Heart left ventricle (tissue), 16 donors: ENCODE data around the gene GBA3. TPM values are rescaled to one million over a fixed set of nuclear protein-coding genes. Genes with fewer than 3 reads are reported as not detected.

ENCODE experiments used
- ATAC-seq, 4 donors: fragments of 200-7000 bp; cut with Tn5 transposase; one replicate each; pipeline ENCODE4 v1.9.1; 2020 to 2022; ENCODE audit warnings: moderate library complexity in 4 of 4, mild to moderate bottlenecking in 3 of 4, moderate number of reproducible peaks in 1 of 4
- DNase-seq, 5 donors: peaks; one replicate each; pipeline ENCODE4 v3.0.0-alpha.2; 2020
- H3K27ac ChIP-seq, 12 donors: fragments of 200-600 bp; sonication (generic) in 4 of 12; one replicate each; pipeline versions ENCODE4 v1.5.0 to v1.8.0; 2016 to 2022; ENCODE audit warnings: mild to moderate bottlenecking in 2 of 12
- H3K27me3 ChIP-seq, 9 donors: fragments of 200-600 bp; sonication (generic) in 2 of 9; one replicate each; pipeline versions ENCODE4 v1.5.1 to v1.8.0; 2016 to 2022; ENCODE audit warnings: mild to moderate bottlenecking in 3 of 9
- H3K36me3 ChIP-seq, 9 donors: fragments of 200-600 bp; sonication (generic) in 2 of 9; one replicate each; pipeline versions ENCODE4 v1.5.0 to v1.8.0; 2018 to 2022; ENCODE audit warnings: mild to moderate bottlenecking in 2 of 9
- H3K4me1 ChIP-seq, 12 donors: fragments of 200-600 bp; sonication (generic) in 4 of 12; one replicate each; pipeline versions ENCODE4 v1.5.0 to v1.8.0; 2016 to 2022; ENCODE audit warnings: mild to moderate bottlenecking in 3 of 12
- H3K4me3 ChIP-seq, 12 donors: fragments of 200-600 bp; sonication (generic) in 4 of 12; one replicate each; pipeline versions ENCODE4 v1.5.0 to v1.8.0; 2017 to 2022; ENCODE audit warnings: mild to moderate bottlenecking in 9 of 12, moderate library complexity in 4 of 12
- H3K9me3 ChIP-seq, 12 donors: fragments of 200-600 bp; sonication (generic) in 4 of 12; one replicate each; pipeline versions ENCODE4 v1.5.0 to v1.8.0; 2016 to 2022; ENCODE audit warnings: mild to moderate bottlenecking in 1 of 12
- CTCF ChIP-seq, 12 donors: fragments of 200-600 bp; sonication (generic) in 4 of 12; IDR thresholded peaks; one replicate each; pipeline versions ENCODE4 v1.5.0 to v1.8.0; 2018 to 2022; ENCODE audit warnings: antibody characterized with exemption in 12 of 12, mild to moderate bottlenecking in 5 of 12
- POLR2A ChIP-seq, 2 donors: fragments of 450-650 bp; IDR thresholded peaks; one replicate each; pipeline ENCODE4 v1.6.1; 2017; ENCODE audit warnings: antibody characterized with exemption in 2 of 2, mild to moderate bottlenecking in 2 of 2, moderate library complexity in 2 of 2
- WGBS, 4 donors: extraction: QIAGEN DNeasy Blood & Tissue Kit in 2 of 4; methylation state at CpG; one replicate each; pipeline versions ENCODE4 v1.1.5 to v1.1.7; 2013 to 2018; 5-methylcytosine and 5-hydroxymethylcytosine counted together
- intact Hi-C, 10 donors: fragments of 100-400 bp; cut with DNase I; formaldehyde crosslinking; loops; one replicate each; pipeline versions ENCODE4 v1.11.1 to v1.14.2; 2022
- polyA plus RNA-seq, 2 donors: library from polyadenylated mRNA; stranded (reverse); fragments of 200-250 nt; gene quantifications; one replicate each; pipeline ENCODE4 v1.2.3, GENCODE V29; 2013
- total RNA-seq, 9 donors: library from RNA; depleted of rRNA in 2 of 9; stranded (reverse); fragments of >200 nt in 2 of 9; fragmentation: NEBNext Ultra II Directional in 3 of 9; extraction: Animal tissue kit (Norgen Biotek cat#: 25700) in 3 of 9; gene quantifications; one replicate each; pipeline versions ENCODE4 v1.1.0 to v1.2.4, GENCODE V29; 2016 to 2023
- donor health status: ischemic (EF 13 %, LVEDD 7.1; RV severe dilation, severe dysfunction).
- donor health status: healthy with polysubstance abuse.
- donor health status: DM: no; HTN: yes; CAD: no.
- donor health status: DM: no; HTN: no; CAD: no.
- donor health status: ischemic (EF 25% LVEDD 6.9; RV normal size, moderate dysfunction).
- donor health status: ischemic (EF 25% LVEDD 5.7; RV mildly dilated, moderate dysfunction).
- donor health status: healthy.
- donor health status: DM: yes; HTN: yes; CAD: no.
- donor health status: ischemic (EF 35%, LVEDD 5.7; RV mildly dilated, moderate dysfunction).
- donor health status: nonischemic (EF 11% LVEDD 7.7; RV severe dilation, severe dysfunction).
- donor health status: DM: yes; HTN: yes; CAD: no.
- donor health status: PGD.
- donor health status: ischemic (EF 29% LVEDD 5.4; RV normal size, mild dysfunction).
- donor health status: nonischemic (EF 23%, LVEDD 6.1; RV moderate dilation, normal function).

Gene GBA3
- total and polyA plus RNA-seq, 11 donors, result 0.16 TPM; not detected in 10

DNA sequence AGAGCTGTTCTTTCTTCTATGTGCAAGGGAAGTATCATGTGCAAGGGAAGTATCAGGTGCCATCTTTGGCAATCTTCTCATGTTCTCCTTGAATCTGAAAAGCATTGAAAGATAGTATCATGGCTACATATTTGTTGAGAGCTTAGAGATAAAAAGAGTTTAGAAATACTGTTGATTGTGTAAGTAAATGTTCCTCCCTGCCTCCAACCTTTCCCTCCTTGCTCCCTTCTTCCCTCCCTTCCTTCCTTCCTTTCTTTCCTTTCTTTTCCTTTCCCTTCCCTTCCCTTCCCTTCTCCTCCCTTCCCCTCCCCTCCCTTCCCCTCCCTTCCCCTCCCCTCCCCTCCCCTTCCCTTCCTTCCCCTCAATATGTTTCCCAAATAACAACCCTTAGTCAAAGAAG lies 108.7 kb downstream of the GBA3 start:
- Histone ChIP-seq H3K9me3 (no peaks in the 10 kb centered on the region), H3K36me3 (no peaks in the 10 kb centered on the region), H3K4me3 (no peak overlapping the region), H3K27me3 (no peaks in the 10 kb centered on the region), H3K27ac (no peak overlapping the region), H3K4me1 (no peaks in the 10 kb centered on the region)
- intact Hi-C loops, result no loop called here
- ATAC-seq (no peak), DNase-seq (no peak)
- no peak for TF ChIP-seq POLR2A (IDR thresholded peaks at IDR 0.05)
- no peak for TF ChIP-seq CTCF (IDR thresholded peaks at IDR 0.05)

DNA sequence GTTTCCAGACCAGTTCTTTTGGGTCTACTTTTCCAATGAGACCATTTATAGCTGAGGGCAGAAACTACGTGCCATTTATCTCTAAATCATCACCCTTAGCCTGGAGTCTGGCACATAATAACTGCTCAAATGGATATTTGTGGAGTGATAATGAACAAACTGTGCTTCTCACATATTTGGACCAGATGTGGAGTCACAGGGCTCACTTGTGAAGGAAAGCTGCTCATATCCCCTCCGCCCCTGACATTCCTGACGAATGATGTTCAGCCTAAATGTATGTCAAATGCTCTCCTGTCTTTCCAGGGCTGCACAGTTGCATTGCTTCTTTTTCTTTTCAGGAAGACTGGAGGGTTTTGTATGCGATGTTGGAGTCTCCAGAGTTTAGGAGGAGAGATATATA lies 110.1 kb downstream of the GBA3 start:
- no peak for TF ChIP-seq POLR2A (IDR thresholded peaks at IDR 0.05)
- TF ChIP-seq CTCF (IDR thresholded peaks at IDR 0.05), result no peak
- Histone ChIP-seq H3K27ac (no peak overlapping the region), H3K27me3 (no peaks in the 10 kb centered on the region), H3K4me3 (no peak overlapping the region), H3K36me3 (no peaks in the 10 kb centered on the region), H3K9me3 (no peaks in the 10 kb centered on the region), H3K4me1 (no peaks in the 10 kb centered on the region)
- 43 to 60% (median 59%) methylated on average over 4 of the region's 4 CpGs for WGBS, 4 donors
- intact Hi-C loops, result no loop called here
- DNase-seq (no peak), ATAC-seq (no peak)

DNA sequence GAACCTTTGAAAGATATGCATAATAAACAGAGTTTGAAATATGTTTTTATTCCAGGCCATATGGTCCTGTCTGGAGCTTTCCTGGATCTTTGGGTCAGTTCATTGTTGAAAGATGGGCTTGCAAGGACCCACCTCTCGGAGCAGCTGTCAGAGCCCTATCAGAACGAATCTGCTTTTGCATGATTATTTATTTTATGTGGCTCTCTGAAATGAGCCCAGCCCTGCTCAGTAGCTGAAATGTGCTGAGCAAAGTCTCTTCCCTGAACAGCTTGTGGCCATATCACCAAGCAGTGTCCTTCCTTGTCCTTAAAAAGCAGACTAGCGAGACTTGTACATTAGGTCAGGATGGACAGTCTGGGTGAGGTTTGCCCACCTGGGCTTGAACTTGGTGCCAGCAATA lies 110.8 kb downstream of the GBA3 start:
- no peaks in the 10 kb centered on the region for H3K9me3 ChIP-seq
- no peaks in the 10 kb centered on the region for H3K4me1 ChIP-seq
- no peak for DNase-seq
- TF ChIP-seq CTCF (IDR thresholded peaks at IDR 0.05), result no peak
- H3K27me3 ChIP-seq, result no peaks in the 10 kb centered on the region
- intact Hi-C loops, result no loop called here
- no peak overlapping the region for H3K4me3 ChIP-seq
- ATAC-seq, result no peak
- H3K27ac ChIP-seq, result no peak overlapping the region
- 67 to 84% (median 80%) methylated on average over 3 of the region's 3 CpGs for WGBS, 4 donors
- H3K36me3 ChIP-seq, result no peaks in the 10 kb centered on the region

GRCh38 chr4:22814906-22815305 lies 122.2 kb downstream of the GBA3 start:
- TF ChIP-seq POLR2A (IDR thresholded peaks at IDR 0.05) (no peak), CTCF (IDR thresholded peaks at IDR 0.05) (no peak)
- 60 to 65% (median 64%) methylated on average over 2 of the region's 2 CpGs for WGBS, 4 donors
- H3K27me3 ChIP-seq, result no peaks in the 10 kb centered on the region
- no peak overlapping the region for H3K4me3 ChIP-seq
- ATAC-seq, result no peak
- no peaks in the 10 kb centered on the region for H3K36me3 ChIP-seq
- DNase-seq, result no peak
- H3K4me1 ChIP-seq, result no peaks in the 10 kb centered on the region
- intact Hi-C loops, result no loop called here
- H3K9me3 ChIP-seq, result peaks cover 0 to 7% (median 0%) of the 10 kb centered on the region in 12 donors
- H3K27ac ChIP-seq, result no peak overlapping the region
